ENCODE measurements around the gene SPEN.

GRCh38 chr1:15856888-15857287 is 9.4 kb downstream of the SPEN start:
- TF ChIP-seq CTCF (conservative IDR thresholded peaks at IDR 0.05) (no peak), ZFX (IDR thresholded peaks at IDR 0.05) (no peak)

All from C4-2B (cell line).